UCSD-AML1 (cell line): ENCODE data around the gene LMOD1.
"Not testable (repeated sequence)": the region's sequence is repeated elsewhere in the genome, so short reads cannot be mapped to it uniquely, and the experiment has no call there.

Experiments
- DNase-seq: peaks from one replicate; lab custom pipeline; 2025; ENCODE audit not compliant: unreplicated experiment; lab: John Stamatoyannopoulos, UW

LMOD1 gene

GRCh38 chr1:201917362-201918033 is 28.9 kb downstream of the LMOD1 start:
- DNase-seq = no peak

DNA sequence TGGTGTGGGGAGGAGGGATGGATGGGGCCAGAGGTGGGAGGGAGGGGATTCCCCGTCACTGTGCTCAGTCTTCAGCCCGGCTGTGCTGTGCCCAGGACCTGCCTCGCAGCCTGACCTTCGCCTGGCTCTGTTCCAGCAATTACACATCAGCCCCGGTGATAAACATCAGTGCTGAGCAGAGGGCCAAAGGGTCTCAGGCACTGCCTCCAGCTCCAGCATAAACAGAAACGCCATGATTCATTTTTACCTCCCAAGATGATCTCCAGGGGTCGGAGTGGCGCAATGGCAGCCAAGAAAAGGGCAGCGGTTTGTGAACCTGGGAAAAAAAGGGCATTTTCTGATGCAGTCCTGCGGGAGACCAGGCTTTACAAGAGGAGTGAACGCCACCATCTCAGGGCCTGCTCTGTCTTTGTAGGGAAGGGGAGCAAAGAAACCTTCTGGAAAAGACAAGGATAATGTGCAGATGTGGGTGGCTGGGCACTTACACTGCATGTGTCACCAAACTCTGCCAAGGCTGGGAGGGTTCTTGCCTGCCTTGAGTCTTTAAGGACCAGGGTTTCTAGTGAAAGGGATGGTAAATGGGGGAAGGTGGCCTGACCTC is 29.6 kb downstream of the LMOD1 start:
- no peak for DNase-seq

DNA sequence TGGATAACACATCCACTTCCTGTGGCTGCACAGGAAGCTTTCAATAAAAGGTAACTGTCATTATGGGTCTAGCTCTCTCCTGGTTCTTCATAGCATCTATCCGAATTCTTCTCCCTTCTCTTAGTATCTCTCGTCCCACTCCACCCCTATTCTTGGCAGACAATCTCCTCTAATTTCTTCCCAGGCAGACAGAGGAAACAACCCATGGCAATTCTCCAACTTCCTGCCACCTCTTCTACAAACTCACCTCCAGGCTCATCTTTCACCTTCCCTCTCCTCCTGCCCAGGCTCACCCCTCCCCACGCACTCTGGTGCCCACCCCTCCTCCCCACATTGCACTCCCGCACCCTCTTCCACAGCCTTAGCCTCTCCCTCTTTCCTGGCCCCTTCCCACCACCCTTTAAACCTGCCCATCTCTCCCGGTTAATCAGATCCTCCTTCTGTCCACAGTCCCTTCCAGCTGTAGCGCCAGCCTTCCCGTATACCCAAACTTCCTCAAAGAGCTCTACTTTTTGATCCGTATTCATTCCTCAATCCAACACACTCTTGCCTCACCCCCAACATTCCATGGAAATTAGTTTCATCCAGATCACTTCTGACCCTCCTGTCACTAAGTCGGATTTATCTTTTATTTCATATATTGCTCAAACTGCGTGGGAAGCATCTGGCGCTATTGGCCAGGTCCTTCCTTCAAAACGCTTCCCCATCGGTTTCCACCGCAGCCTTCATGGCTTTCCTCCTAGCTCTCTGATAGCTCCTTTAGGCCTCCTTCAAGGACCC is 31.7 kb downstream of the LMOD1 start:
- no peak for DNase-seq

- no peak for DNase-seq
Measured at GRCh38 chr1:201912832-201913231, 33.5 kb downstream of the LMOD1 start.

- DNase-seq = no peak
Measured at GRCh38 chr1:201911826-201912571, 34.3 kb downstream of the LMOD1 start.

DNA sequence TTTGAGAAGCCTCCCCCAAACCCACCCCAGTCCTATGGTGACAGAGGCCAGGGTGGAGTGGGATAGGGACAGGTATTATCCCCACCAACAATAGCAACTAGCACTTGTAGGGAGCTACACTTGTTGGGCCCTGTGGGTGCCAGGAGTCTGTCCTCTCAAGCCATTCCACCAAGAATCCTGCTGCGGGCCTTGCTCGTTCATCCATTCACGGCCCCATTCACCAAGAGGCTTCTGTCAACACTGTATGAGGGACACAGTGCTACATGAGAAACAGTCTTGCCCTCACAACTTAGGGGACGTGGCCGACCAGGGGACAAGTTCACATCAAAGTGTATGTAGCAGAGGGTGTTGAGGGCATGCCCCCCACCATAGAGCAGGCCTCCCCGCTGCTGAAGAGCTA is 38.7 kb downstream of the LMOD1 start:
- DNase-seq = no peak

GRCh38 chr1:201906336-201906735 is 40.0 kb downstream of the LMOD1 start:
- no peak for DNase-seq

DNA sequence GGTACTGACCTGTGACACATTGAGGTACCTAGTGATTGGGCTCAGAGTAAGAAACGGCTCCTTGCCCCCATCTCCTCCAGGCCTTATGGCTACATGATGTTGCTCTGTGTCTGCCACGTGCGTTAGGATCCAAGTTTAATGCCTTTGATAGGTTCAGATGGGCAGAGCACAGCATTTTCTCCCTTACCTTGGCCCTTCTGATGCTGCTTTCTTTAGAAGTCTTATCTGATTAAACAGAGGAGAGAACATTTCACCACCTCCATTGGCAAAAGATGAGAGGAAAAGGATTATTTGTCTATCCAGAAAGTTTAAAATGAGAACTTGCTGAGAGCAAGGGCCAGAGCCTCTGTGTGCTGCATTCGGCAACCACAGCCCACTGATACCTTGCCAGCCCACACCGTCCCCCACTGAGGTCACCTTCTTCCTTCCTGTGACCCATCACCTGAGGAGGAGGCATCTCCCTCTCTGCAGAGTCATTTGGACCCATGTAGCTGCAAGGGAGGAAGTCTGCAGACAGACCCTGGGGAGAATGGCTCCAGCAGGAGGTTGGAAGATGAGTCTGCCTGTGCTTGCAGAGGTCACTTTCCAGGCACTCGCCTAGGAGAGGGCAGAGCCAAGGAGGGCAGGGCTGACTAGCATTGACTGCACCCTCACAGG is 41.0 kb downstream of the LMOD1 start:
- DNase-seq = no peak

DNA sequence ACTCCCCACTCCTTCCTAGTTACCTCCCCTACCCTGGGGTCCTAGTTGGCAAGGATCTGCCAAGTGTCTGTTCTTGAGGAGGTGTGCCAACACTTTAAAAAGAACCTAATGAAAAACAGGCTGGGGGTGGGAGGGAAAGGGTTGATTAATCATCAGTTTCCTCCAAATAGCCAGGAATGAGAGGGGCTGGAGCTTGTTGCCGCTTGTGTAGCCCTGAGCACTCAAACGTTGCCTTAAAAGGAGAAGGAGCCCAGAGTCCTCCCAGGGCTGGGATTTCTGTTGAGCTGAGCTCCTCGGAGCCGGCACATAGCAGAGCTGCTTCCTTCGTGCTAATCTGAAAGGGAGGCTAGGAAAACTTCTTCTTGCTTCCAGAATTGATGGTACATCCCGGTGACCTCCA is 41.8 kb downstream of the LMOD1 start:
- no peak for DNase-seq

- no peak for DNase-seq
Measured at GRCh38 chr1:201903135-201903534, 43.2 kb downstream of the LMOD1 start.

GRCh38 chr1:201902198-201902597 is 44.1 kb downstream of the LMOD1 start:
- no peak for DNase-seq

DNA sequence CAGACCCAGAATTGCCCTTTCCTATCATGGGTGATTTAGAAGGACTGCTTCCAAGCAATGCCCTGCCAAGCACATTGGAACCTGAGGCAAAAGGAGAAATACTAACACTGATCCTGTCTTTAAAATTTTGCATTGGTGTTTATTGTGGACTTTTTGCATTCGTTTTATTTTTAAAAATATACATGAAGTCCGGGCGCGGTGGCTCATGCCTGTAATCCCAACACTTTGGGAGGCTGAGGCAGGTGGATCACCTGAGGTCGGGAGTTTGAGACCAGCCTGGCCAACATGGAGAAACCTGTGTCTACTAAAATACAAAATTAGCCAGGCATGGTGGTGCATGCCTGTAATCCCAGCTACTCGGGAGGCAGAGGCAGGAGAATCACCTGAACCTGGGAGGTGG is 45.3 kb downstream of the LMOD1 start:
- not testable (repeated sequence) for DNase-seq

GRCh38 chr1:201900476-201900875 is 45.9 kb downstream of the LMOD1 start:
- DNase-seq = no peak

DNA sequence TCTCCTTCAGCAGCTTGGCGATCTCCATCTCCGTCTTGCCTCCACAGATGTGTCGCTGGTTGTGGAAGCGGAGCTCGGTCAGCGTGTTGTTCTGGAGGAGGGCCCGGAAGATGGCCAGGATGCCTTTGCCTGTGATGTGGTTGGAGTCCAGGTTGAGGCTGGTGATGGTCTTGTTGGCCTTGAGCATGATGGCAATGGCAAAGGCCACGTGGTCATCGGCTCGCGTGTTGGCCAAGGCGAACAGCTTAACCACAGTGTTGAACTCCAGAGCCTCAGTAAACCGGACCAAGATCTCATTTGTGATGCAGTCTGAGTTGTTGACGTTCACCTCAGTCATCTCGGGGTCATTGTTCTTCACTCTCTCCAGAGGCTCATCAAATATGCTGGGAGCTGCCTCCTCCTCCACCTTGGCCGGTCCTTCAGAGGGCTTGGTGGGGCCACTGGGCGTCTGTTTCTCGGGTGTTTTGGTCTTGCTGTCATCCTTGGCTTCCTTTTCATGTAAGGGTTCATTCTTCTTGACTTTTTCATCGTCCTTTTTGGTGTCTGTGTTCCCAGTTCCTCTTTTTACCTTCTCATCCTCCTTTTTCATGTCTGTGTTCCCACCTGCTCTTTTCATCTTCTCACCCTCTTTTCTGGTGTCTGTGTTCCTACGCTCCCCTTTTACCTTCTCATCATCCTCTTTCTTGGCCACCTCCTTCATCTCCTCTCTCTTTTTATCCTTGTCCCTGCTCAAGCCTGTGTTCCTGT is 46.5 kb downstream of the LMOD1 start:
- no peak for DNase-seq

DNA sequence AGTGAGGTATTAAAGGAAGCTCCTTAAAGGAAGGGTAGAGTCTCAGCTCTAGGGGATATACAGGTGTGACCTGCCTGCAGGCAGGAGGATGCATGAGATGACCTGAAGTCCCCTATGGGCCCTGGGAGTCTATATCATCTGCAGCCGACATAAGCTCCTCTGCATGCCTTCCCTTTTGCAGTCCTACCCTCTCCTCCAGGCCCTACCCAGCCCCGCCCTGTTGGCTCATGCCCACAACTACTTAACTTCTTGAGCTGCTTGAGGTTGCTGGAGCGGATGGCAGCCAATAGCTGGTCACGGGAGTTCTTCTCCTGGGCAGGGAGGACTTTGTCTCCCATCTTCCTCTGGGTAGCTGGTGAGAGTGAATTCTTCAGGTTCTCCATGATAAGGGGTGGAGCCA is 47.4 kb downstream of the LMOD1 start:
- no peak for DNase-seq

- DNase-seq = no peak
Measured at GRCh38 chr1:201898240-201898894, 48.0 kb downstream of the LMOD1 start.

GRCh38 chr1:201896951-201897391 is 49.4 kb downstream of the LMOD1 start:
- no peak for DNase-seq

DNA sequence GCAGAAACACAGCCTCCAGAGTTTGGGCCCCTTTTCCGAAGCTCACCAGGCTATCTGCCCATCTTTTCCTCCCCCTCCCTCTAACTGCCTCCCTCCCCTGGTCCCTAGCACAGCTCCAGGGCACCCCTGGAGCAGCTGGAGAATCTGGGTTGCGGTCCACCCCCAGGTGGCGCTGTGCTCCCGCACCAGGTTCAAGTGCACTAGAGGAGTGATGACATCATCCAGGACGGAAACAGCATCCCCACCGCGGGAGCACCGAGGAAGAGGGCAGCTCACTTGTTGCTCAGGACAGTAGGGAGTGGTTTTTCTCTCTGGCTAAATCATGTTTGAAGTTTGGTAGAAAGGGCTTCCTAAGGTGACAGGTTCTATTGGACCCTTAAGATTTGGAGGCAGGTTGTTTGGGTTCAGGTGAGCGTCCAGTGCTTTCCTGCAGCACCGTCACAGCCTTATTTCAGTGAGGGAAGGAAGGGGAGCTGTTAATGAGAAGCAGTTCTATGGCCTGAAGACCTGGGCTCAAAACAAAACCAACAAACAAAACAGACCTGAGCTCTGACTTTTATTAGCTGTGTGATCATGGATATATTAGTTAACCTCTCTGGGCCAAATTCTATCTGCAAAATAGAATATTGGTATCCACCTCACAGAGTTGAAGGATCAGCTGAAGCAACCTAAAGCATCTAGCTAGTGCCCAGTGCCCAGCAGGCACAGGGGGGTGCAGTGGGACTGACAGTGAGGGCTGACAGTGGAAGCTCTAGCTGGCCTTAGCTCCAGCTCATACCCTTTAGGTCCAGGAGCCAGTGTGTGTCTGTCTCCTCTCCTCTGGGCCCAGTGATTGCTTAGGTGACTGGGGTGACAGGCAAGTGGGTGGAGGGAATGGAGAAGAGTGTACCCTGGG is 50.2 kb downstream of the LMOD1 start:
- peak; percentile 86 for DNase-seq
